OCI-LY3 (cell line): ENCODE measurements around the gene AQR.

Experiments
- CTCF ChIP-seq: fragments of 200-600, 300-600 bp; sonication (generic); IDR thresholded peaks from 2 replicates; pipeline ENCODE4 v1.5.1; 2014; ENCODE audit warnings: antibody characterized with exemption, low read length, low read depth
- EZH2phosphoT487 ChIP-seq: fragments of 200-600 bp; shearing (Covaris generic); IDR thresholded peaks from 2 replicates; pipeline ENCODE4 v1.6.1; 2018; ENCODE audit warnings: antibody characterized with exemption, mixed run types, low read depth

- TF ChIP-seq CTCF: no peak
- TF ChIP-seq EZH2phosphoT487: no peak
Observed at GRCh38 chr15:34941831-34942230, 27.7 kb downstream of the AQR start.
